PFSK-1 (cell line): ENCODE data around the gene BCAS2.

Source experiments
- FOXP2 ChIP-seq: optimal IDR thresholded peaks from 2 replicates; pipeline ENCODE3; 2011; ENCODE audit warnings: borderline replicate concordance, control low read depth, inconsistent platforms; ENCODE audit not compliant: insufficient read depth; ENCODE audit errors: extremely low read length, extremely low read depth
- POLR2AphosphoS5 ChIP-seq: IDR thresholded peaks from 2 replicates; pipeline ENCODE4 v1.6.1; 2012; ENCODE audit warnings: low read depth, mild to moderate bottlenecking, control low read depth, low read length, moderate library complexity
- SIN3A ChIP-seq: IDR thresholded peaks from 2 replicates; pipeline ENCODE4 v1.6.1; 2012; ENCODE audit warnings: mild to moderate bottlenecking, low read length, moderate library complexity, borderline replicate concordance; ENCODE audit not compliant: insufficient read depth
- TAF1 ChIP-seq: IDR thresholded peaks from 2 replicates; pipeline ENCODE4 v1.6.1; 2012; ENCODE audit warnings: low read length, control low read depth, borderline replicate concordance; ENCODE audit not compliant: insufficient read depth
- TF ChIP-seq, protein P1 (sequence below), 2 experiments: IDR thresholded peaks; 2 replicates each; pipeline versions ENCODE4 v1.6.1 to v1.8.0; 2011 to 2012; ENCODE audit warnings: low read depth in 2 of 2, low read length in 2 of 2, control low read depth in 1 of 2, inconsistent platforms in 1 of 2, mild to moderate bottlenecking in 1 of 2, moderate library complexity in 1 of 2; ENCODE audit not compliant: insufficient read depth in 1 of 2

Gene BCAS2

DNA sequence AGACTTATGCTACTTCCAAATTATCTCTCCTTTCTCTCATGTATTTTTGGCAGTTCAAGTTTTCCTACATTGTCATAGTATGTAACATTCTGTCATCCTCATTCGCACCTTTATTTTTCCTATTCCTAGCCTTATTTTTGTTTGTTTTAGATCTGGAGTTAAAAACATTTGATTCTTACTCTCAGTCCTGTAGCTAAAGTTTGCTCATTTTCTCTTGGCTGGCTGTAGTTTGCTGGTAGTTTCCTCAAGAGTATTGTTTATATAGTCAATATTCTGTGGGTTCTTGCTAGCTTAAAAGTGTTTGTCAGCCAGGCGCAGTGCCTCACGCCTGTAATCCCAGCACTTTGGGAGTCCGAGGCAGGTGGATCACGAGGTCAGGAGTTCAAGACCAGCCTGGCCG, 40.6 kb downstream of the BCAS2 start:
- no peak for TF ChIP-seq TAF1
- no peak for TF ChIP-seq POLR2AphosphoS5
- no peak for TF ChIP-seq SIN3A
- TF ChIP-seq FOXP2, result no peak
- TF ChIP-seq, protein P1, sequence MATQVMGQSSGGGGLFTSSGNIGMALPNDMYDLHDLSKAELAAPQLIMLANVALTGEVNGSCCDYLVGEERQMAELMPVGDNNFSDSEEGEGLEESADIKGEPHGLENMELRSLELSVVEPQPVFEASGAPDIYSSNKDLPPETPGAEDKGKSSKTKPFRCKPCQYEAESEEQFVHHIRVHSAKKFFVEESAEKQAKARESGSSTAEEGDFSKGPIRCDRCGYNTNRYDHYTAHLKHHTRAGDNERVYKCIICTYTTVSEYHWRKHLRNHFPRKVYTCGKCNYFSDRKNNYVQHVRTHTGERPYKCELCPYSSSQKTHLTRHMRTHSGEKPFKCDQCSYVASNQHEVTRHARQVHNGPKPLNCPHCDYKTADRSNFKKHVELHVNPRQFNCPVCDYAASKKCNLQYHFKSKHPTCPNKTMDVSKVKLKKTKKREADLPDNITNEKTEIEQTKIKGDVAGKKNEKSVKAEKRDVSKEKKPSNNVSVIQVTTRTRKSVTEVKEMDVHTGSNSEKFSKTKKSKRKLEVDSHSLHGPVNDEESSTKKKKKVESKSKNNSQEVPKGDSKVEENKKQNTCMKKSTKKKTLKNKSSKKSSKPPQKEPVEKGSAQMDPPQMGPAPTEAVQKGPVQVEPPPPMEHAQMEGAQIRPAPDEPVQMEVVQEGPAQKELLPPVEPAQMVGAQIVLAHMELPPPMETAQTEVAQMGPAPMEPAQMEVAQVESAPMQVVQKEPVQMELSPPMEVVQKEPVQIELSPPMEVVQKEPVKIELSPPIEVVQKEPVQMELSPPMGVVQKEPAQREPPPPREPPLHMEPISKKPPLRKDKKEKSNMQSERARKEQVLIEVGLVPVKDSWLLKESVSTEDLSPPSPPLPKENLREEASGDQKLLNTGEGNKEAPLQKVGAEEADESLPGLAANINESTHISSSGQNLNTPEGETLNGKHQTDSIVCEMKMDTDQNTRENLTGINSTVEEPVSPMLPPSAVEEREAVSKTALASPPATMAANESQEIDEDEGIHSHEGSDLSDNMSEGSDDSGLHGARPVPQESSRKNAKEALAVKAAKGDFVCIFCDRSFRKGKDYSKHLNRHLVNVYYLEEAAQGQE (IDR thresholded peaks at IDR 0.05; ENCODE audit: insufficient read depth in 1 of 2, low read depth in 2 of 2, low read length in 2 of 2), result no peak

DNA sequence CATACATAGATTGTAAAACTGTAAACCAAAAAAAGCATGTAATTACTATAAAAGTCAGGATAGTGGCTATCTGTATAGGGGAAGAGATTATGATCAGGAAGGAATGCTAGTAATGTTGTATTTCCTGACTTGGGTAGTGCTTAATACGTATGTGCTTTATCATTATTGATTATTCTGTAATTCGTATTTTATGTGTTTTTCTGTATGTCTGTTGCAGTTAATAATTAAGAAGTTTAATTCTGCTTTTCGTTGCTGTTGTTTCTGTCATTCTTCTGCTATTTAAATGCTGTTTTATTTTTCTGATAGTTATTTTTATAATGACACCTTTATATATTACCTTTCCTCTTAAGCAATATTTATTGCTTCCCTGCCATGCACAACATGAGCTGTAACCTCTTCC, 41.1 kb downstream of the BCAS2 start:
- TF ChIP-seq, protein P1 (IDR thresholded peaks at IDR 0.05; ENCODE audit: insufficient read depth in 1 of 2, low read depth in 2 of 2, low read length in 2 of 2), result no peak
- TF ChIP-seq POLR2AphosphoS5 (no peak), FOXP2 (no peak), SIN3A (no peak), TAF1 (no peak)

DNA sequence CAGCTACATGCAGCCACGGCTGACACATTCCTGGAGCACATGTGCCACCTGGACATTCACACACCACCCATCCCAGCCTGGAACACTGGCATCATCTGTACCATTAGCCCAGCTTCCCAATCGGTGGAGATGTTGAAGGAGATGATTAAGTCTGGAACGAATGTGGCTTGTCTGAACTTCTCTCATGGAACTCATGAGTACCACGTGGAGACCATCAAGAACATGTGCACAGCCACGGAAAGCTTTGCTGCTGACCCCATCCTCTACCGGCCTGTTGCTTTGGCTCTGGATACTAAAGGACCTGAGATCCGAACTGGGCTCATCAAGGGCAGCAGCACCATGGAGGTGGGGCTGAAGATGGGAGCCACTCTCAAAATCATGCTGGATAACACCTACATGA, 45.4 kb downstream of the BCAS2 start:
- no peak for TF ChIP-seq FOXP2
- TF ChIP-seq POLR2AphosphoS5, result no peak

DNA sequence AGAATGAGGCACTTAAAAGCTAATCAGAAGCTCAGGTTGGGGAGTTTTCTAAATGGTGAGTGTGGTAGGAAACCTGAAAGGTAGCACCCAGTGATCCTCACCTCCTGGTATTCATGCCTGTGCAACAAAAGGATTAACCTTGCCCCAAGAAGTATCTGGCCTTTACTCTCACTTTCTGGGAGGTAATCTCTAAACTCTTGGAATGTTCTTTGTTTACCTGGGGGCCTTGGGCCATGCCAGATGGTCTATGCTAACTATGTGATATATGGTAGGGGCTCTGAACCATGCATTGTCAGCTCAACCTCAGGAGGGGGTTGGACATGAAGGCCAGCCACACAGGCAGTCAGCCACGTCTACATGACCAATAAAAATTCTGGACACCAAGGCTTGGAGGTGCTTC, 46.0 kb downstream of the BCAS2 start:
- TF ChIP-seq POLR2AphosphoS5 (no peak), SIN3A (no peak), TAF1 (no peak), FOXP2 (no peak)
- TF ChIP-seq, protein P1 (IDR thresholded peaks at IDR 0.05; ENCODE audit: insufficient read depth in 1 of 2, low read depth in 2 of 2, low read length in 2 of 2), result no peak

DNA sequence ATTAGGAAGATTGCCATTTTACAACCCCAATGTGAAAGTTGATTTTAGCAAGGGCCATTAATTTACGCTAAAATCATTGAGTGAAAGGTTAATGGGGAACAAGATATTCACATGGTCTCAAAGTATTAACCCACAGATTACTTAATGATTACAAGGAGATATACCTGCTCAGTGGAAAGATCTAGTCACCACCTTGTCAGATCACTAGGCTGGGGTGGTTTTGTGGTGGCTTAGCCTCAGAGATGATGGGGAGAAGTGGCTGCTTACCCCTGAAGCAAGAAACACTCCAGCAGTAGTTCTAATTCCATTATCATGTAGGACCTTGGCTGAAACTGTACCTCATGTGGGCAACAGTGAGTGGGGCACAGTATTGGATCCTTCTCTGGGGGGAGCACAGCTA, 50.3 kb downstream of the BCAS2 start:
- TF ChIP-seq POLR2AphosphoS5 (no peak), FOXP2 (no peak), SIN3A (no peak), TAF1 (no peak)
- TF ChIP-seq, protein P1 (IDR thresholded peaks at IDR 0.05; ENCODE audit: insufficient read depth in 1 of 2, low read depth in 2 of 2, low read length in 2 of 2), result no peak
